K562 (cell line): ENCODE data around the gene POGLUT2. TPM values are rescaled to one million over a fixed set of nuclear protein-coding genes. Genes with fewer than 3 reads are reported as not detected.

Source experiments
- BRD9 ChIP-seq: fragments of 450-650 bp; IDR thresholded peaks from 2 replicates; pipeline ENCODE4 v1.6.1; 2018; ENCODE audit warnings: low read depth; ENCODE audit not compliant: partially characterized antibody
- ETV5 ChIP-seq: sonication (generic); formaldehyde crosslinking; IDR thresholded peaks from 2 replicates; pipeline ENCODE4 v1.4.0; 2020; ENCODE audit warnings: low read depth, mild to moderate bottlenecking, missing genetic modification reagents
- PHB2 ChIP-seq: fragments of 450-650 bp; IDR thresholded peaks from 2 replicates; pipeline ENCODE4 v1.6.1; 2017; ENCODE audit warnings: low read depth
- RAD51 ChIP-seq: fragments of 450-650 bp; IDR thresholded peaks from 2 replicates; pipeline ENCODE4 v1.7.1; 2016; ENCODE audit warnings: low read depth, mild to moderate bottlenecking, borderline replicate concordance
- SMAD1 ChIP-seq: fragments of 150-350 bp; IDR thresholded peaks from 2 replicates; pipeline ENCODE4 v1.6.1; 2014; ENCODE audit warnings: low read length, low read depth; ENCODE audit not compliant: partially characterized antibody
- SRF ChIP-seq, 2 experiments: fragments of 250-450, 450-650 bp in 1 of 2; sonication (Bioruptor Pico) in 1 of 2; sonication (generic) in 1 of 2; formaldehyde crosslinking; IDR thresholded peaks; 2 replicates each; pipeline versions ENCODE4 v1.5.0 to v1.5.1; 2020 to 2022; ENCODE audit warnings: mild to moderate bottlenecking in 1 of 2, missing genetic modification reagents in 1 of 2
- ZNF586 ChIP-seq: fragments of 450-650 bp; formaldehyde crosslinking; conservative IDR thresholded peaks from 2 replicates; pipeline ENCODE4 v1.4.0; 2020; ENCODE audit warnings: mild to moderate bottlenecking, moderate library complexity
- polyA plus RNA-seq, 8 experiments: library from polyadenylated mRNA; depleted of rRNA in 4 of 8; stranded (reverse) in 5 of 8; unstranded in 3 of 8; fragments of >200 nt; fragmentation: Nextera tagmentation in 2 of 8; fragmentation: Illumina TruSeq in 1 of 8; extraction: Ambion mirVana in 2 of 8; extraction: Trizol in 1 of 8; gene quantifications; 2 replicates each; pipeline versions ENCODE4 v1.2.1 to v1.2.3, GENCODE V29; 2011 to 2014; ENCODE audit warnings: inconsistent platforms in 1 of 8, missing spikeins in 1 of 8
- total RNA-seq, 7 experiments: library from RNA; depleted of rRNA in 6 of 7; stranded (reverse); fragments of >200 nt in 6 of 7; fragmentation: Illumina TruSeq in 2 of 7; extraction: Trizol in 2 of 7; gene quantifications; 2 replicates each; pipeline versions ENCODE4 v1.2.1 to v1.2.3, GENCODE V29; 2011 to 2021; ENCODE audit warnings: low replicate concordance in 1 of 7
- TF ChIP-seq, protein P1 (sequence below), 2 experiments: IDR thresholded peaks in 1 of 2; conservative IDR thresholded peaks in 1 of 2; 2 replicates each; pipeline ENCODE4 v1.6.1; 2016; ENCODE audit warnings: low read depth in 2 of 2, mild to moderate bottlenecking in 1 of 2, missing compliant biosample characterization in 1 of 2, missing genetic modification characterization in 1 of 2, moderate library complexity in 1 of 2
- TF ChIP-seq, protein P2 (sequence below), 2 experiments: fragments of 450-650 bp in 1 of 2; sonication (generic) in 1 of 2; formaldehyde crosslinking in 1 of 2; IDR thresholded peaks; 2 replicates each; pipeline versions ENCODE4 v1.7.1 to v1.9.0; 2016 to 2022; ENCODE audit warnings: inconsistent platforms in 1 of 2, mild to moderate bottlenecking in 1 of 2, missing genetic modification reagents in 1 of 2
- TF ChIP-seq, protein P3 (sequence below): sonication (generic); formaldehyde crosslinking; IDR thresholded peaks from 2 replicates; pipeline ENCODE4 v1.8.1; 2023; ENCODE audit warnings: mild to moderate bottlenecking, missing genetic modification reagents

Gene POGLUT2
- total and polyA plus RNA-seq, 9 of the 15 experiments (the other 6 are each of a cell fraction or from before 2014, with no cell fraction given), result 3.8 to 11.8 (median 10.8) TPM

DNA sequence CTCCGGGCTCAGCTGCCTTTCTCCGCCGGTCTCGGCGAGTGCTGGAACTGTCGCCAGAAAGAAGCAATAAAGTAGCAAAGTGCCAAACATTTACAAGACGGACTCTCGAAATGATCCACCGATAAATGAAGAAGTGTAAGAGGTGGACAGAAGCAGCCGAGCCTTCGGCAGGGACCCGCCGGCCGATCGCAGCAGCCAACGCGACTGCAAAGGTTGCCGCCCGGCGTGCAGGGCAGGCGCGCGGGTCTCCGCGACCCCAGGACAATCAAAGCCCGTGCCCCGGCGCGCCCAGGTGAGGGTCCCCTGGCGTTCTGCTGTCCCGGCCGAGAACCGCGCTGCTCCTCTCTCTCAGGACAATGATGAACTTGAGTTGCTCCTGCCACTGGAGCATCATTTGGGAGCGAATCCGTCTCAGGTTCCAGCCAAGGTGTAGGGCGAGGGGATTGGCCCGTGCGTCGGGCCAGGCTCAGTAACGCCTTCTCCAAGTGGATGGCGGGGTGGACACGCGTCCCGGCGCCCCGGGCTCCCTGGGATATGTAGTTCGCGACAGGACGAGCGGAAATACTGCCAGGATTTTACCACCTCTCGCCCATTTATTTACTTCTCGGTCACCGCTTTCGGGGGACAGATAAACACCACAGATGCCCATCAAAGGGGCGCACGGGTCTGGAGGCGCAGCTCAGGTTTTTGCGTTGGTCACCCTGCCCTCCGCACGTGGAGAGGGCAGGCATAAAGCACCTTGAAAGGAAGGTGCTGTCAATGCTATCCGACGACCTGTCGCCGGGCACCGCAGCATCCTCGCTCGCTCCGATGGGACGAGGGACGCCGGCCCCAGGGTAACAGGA, at the start of gene POGLUT2, which contains the start of gene BIVM (continued):
- TF ChIP-seq, protein P1, sequence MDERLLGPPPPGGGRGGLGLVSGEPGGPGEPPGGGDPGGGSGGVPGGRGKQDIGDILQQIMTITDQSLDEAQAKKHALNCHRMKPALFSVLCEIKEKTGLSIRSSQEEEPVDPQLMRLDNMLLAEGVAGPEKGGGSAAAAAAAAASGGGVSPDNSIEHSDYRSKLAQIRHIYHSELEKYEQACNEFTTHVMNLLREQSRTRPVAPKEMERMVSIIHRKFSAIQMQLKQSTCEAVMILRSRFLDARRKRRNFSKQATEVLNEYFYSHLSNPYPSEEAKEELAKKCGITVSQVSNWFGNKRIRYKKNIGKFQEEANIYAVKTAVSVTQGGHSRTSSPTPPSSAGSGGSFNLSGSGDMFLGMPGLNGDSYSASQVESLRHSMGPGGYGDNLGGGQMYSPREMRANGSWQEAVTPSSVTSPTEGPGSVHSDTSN (CRISPR knock-in tag; IDR thresholded peaks at IDR 0.05; ENCODE audit: low read depth), result no peak
- TF ChIP-seq, protein P1 (tag; conservative IDR thresholded peaks at IDR 0.05; ENCODE audit: low read depth), result no peak
- no peak for TF ChIP-seq SRF (CRISPR knock-in tag; IDR thresholded peaks at IDR 0.05)
- TF ChIP-seq PHB2, result no peak
- no peak for TF ChIP-seq SMAD1
- TF ChIP-seq, protein P2, sequence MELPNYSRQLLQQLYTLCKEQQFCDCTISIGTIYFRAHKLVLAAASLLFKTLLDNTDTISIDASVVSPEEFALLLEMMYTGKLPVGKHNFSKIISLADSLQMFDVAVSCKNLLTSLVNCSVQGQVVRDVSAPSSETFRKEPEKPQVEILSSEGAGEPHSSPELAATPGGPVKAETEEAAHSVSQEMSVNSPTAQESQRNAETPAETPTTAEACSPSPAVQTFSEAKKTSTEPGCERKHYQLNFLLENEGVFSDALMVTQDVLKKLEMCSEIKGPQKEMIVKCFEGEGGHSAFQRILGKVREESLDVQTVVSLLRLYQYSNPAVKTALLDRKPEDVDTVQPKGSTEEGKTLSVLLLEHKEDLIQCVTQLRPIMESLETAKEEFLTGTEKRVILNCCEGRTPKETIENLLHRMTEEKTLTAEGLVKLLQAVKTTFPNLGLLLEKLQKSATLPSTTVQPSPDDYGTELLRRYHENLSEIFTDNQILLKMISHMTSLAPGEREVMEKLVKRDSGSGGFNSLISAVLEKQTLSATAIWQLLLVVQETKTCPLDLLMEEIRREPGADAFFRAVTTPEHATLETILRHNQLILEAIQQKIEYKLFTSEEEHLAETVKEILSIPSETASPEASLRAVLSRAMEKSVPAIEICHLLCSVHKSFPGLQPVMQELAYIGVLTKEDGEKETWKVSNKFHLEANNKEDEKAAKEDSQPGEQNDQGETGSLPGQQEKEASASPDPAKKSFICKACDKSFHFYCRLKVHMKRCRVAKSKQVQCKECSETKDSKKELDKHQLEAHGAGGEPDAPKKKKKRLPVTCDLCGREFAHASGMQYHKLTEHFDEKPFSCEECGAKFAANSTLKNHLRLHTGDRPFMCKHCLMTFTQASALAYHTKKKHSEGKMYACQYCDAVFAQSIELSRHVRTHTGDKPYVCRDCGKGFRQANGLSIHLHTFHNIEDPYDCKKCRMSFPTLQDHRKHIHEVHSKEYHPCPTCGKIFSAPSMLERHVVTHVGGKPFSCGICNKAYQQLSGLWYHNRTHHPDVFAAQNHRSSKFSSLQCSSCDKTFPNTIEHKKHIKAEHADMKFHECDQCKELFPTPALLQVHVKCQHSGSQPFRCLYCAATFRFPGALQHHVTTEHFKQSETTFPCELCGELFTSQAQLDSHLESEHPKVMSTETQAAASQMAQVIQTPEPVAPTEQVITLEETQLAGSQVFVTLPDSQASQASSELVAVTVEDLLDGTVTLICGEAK (IDR thresholded peaks at IDR 0.05), result 0 out of 2 replicates have a peak, but pooled peaks have one; percentile 20
- TF ChIP-seq, protein P2 (CRISPR knock-in tag; IDR thresholded peaks at IDR 0.05), result no peak
- TF ChIP-seq RAD51, result no peak
- TF ChIP-seq, protein P3, sequence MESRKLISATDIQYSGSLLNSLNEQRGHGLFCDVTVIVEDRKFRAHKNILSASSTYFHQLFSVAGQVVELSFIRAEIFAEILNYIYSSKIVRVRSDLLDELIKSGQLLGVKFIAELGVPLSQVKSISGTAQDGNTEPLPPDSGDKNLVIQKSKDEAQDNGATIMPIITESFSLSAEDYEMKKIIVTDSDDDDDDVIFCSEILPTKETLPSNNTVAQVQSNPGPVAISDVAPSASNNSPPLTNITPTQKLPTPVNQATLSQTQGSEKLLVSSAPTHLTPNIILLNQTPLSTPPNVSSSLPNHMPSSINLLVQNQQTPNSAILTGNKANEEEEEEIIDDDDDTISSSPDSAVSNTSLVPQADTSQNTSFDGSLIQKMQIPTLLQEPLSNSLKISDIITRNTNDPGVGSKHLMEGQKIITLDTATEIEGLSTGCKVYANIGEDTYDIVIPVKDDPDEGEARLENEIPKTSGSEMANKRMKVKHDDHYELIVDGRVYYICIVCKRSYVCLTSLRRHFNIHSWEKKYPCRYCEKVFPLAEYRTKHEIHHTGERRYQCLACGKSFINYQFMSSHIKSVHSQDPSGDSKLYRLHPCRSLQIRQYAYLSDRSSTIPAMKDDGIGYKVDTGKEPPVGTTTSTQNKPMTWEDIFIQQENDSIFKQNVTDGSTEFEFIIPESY, result no peak
- TF ChIP-seq ZNF586 (CRISPR knock-in tag), result no peak
- TF ChIP-seq ETV5 (CRISPR knock-in tag), result no peak
- no peak for TF ChIP-seq BRD9
